K562 (cell line): ENCODE results near the gene ADGRG1. TPM values are rescaled to one million over a fixed set of nuclear protein-coding genes. Genes with fewer than 3 reads are reported as not detected.

ENCODE experiments used
- ADNP ChIP-seq: fragments of 200-800 bp; sonication (Bioruptor generic); IDR thresholded peaks from 2 replicates; pipeline ENCODE4 v1.6.1; 2016; ENCODE audit warnings: missing genetic modification characterization, missing compliant biosample characterization
- ARID1B ChIP-seq: fragments of 450-650 bp; IDR thresholded peaks from 2 replicates; pipeline ENCODE4 v1.6.1; 2016; ENCODE audit warnings: antibody characterized with exemption, mild to moderate bottlenecking, inconsistent platforms
- BCOR ChIP-seq: fragments of 450-650 bp; IDR thresholded peaks from 2 replicates; pipeline ENCODE4 v1.6.1; 2016
- CBFA2T2 ChIP-seq: fragments of 450-650 bp; conservative IDR thresholded peaks from 2 replicates; pipeline ENCODE4 v1.6.1; 2017; ENCODE audit warnings: mild to moderate bottlenecking
- CBFA2T3 ChIP-seq: fragments of 450-650 bp; IDR thresholded peaks from 2 replicates; pipeline ENCODE4 v1.6.1; 2017
- CCAR2 ChIP-seq: fragments of 200-400 bp; formaldehyde crosslinking; IDR thresholded peaks from 2 replicates; pipeline ENCODE4 v1.6.1; 2017; ENCODE audit warnings: mild to moderate bottlenecking, low read depth, low read length
- CHD4 ChIP-seq: fragments of 200-600 bp; sonication (generic); IDR thresholded peaks from 3 replicates; pipeline ENCODE4 v1.6.1; 2012; ENCODE audit warnings: low read depth, mild to moderate bottlenecking, mixed read lengths, low read length, inconsistent platforms; ENCODE audit not compliant: insufficient read depth, insufficient replicate concordance, poor library complexity, severe bottlenecking
- ETV1 ChIP-seq: fragments of 450-650 bp; conservative IDR thresholded peaks from 2 replicates; pipeline ENCODE4 v1.6.1; 2016; ENCODE audit warnings: missing genetic modification characterization, control low read depth, low read depth, missing compliant biosample characterization
- HDAC2 ChIP-seq: fragments of 450-650 bp; IDR thresholded peaks from 2 replicates; pipeline ENCODE4 v1.6.1; 2016; ENCODE audit warnings: mild to moderate bottlenecking
- HDAC3 ChIP-seq: fragments of 450-650 bp; IDR thresholded peaks from 2 replicates; pipeline ENCODE4 v1.6.1; 2018; ENCODE audit warnings: borderline replicate concordance, mild to moderate bottlenecking, moderate library complexity; ENCODE audit not compliant: partially characterized antibody
- MEIS2 ChIP-seq: fragments of 450-650 bp; IDR thresholded peaks from 2 replicates; pipeline ENCODE4 v1.6.1; 2014; ENCODE audit warnings: mild to moderate bottlenecking; ENCODE audit not compliant: partially characterized antibody
- MTA2 ChIP-seq: fragments of 450-650 bp; IDR thresholded peaks from 2 replicates; pipeline ENCODE4 v1.6.1; 2016; ENCODE audit warnings: low read depth
- PBX2 ChIP-seq, 2 experiments: IDR thresholded peaks in 1 of 2; conservative IDR thresholded peaks in 1 of 2; 2 replicates each; pipeline ENCODE4 v1.6.1; 2016; ENCODE audit warnings: low read depth in 2 of 2, mild to moderate bottlenecking in 1 of 2, missing compliant biosample characterization in 1 of 2, missing genetic modification characterization in 1 of 2, moderate library complexity in 1 of 2
- RBM25 ChIP-seq: fragments of 200-400 bp; formaldehyde crosslinking; IDR thresholded peaks from 2 replicates; pipeline ENCODE4 v1.6.1; 2018; ENCODE audit warnings: low read length, low read depth, moderate library complexity; ENCODE audit not compliant: severe bottlenecking
- SMARCA4 ChIP-seq: fragments of 450-650 bp; IDR thresholded peaks from 2 replicates; pipeline ENCODE4 v1.6.1; 2016
- SMARCA5 ChIP-seq: fragments of 450-650 bp; IDR thresholded peaks from 2 replicates; pipeline ENCODE4 v1.6.1; 2016
- SMARCE1 ChIP-seq: fragments of 450-650 bp; IDR thresholded peaks from 2 replicates; pipeline ENCODE4 v1.7.1; 2016; ENCODE audit warnings: mild to moderate bottlenecking
- TAL1 ChIP-seq: fragments of 450-650 bp; IDR thresholded peaks from 2 replicates; pipeline ENCODE4 v1.6.1; 2016; ENCODE audit warnings: mild to moderate bottlenecking
- TCF3 ChIP-seq: sonication (generic); formaldehyde crosslinking; IDR thresholded peaks from 2 replicates; pipeline ENCODE4 v1.4.0; 2020; ENCODE audit warnings: mild to moderate bottlenecking, missing genetic modification reagents
- TEAD4 ChIP-seq, 2 experiments: sonication (generic) in 1 of 2; formaldehyde crosslinking in 1 of 2; IDR thresholded peaks; 2 replicates each; pipeline versions ENCODE4 v1.6.1 to v1.8.0; 2012 to 2022; ENCODE audit warnings: borderline replicate concordance in 1 of 2, inconsistent platforms in 1 of 2, low read length in 1 of 2, mild to moderate bottlenecking in 1 of 2, missing genetic modification reagents in 1 of 2
- ZFP36 ChIP-seq: fragments of 150-350 bp; IDR thresholded peaks from 2 replicates; pipeline ENCODE4 v1.6.1; 2018; ENCODE audit warnings: low read length, low read depth; ENCODE audit not compliant: partially characterized antibody
- ZFX ChIP-seq: sonication (generic); formaldehyde crosslinking; IDR thresholded peaks from 2 replicates; pipeline ENCODE4 v1.8.0; 2022; ENCODE audit warnings: mild to moderate bottlenecking, missing genetic modification reagents, moderate library complexity
- ZNF224 ChIP-seq: sonication (generic); formaldehyde crosslinking; IDR thresholded peaks from 2 replicates; pipeline ENCODE4 v1.8.0; 2022; ENCODE audit warnings: mild to moderate bottlenecking, missing genetic modification reagents
- ZSCAN32 ChIP-seq: fragments of 450-650 bp; formaldehyde crosslinking; IDR thresholded peaks from 2 replicates; pipeline ENCODE4 v1.4.0; 2020; ENCODE audit warnings: mild to moderate bottlenecking, moderate library complexity
- polyA plus RNA-seq, 8 experiments: library from polyadenylated mRNA; depleted of rRNA in 4 of 8; stranded (reverse) in 5 of 8; unstranded in 3 of 8; fragments of >200 nt; fragmentation: Nextera tagmentation in 2 of 8; fragmentation: Illumina TruSeq in 1 of 8; extraction: Ambion mirVana in 2 of 8; extraction: Trizol in 1 of 8; gene quantifications; 2 replicates each; pipeline versions ENCODE4 v1.2.1 to v1.2.3, GENCODE V29; 2011 to 2014; ENCODE audit warnings: inconsistent platforms in 1 of 8, missing spikeins in 1 of 8
- total RNA-seq, 7 experiments: library from RNA; depleted of rRNA in 6 of 7; stranded (reverse); fragments of >200 nt in 6 of 7; fragmentation: Illumina TruSeq in 2 of 7; extraction: Trizol in 2 of 7; gene quantifications; 2 replicates each; pipeline versions ENCODE4 v1.2.1 to v1.2.3, GENCODE V29; 2011 to 2021; ENCODE audit warnings: low replicate concordance in 1 of 7
- TF ChIP-seq, protein P1 (sequence below): sonication (generic); formaldehyde crosslinking; IDR thresholded peaks from 2 replicates; pipeline ENCODE4 v1.8.0; 2023; ENCODE audit warnings: mild to moderate bottlenecking, missing genetic modification reagents

Gene ADGRG1
- total and polyA plus RNA-seq, 9 of the 15 experiments (the other 6 are each of a cell fraction or from before 2014, with no cell fraction given), result 0.04 to 0.31 (median 0.16) TPM; not detected in 6

DNA sequence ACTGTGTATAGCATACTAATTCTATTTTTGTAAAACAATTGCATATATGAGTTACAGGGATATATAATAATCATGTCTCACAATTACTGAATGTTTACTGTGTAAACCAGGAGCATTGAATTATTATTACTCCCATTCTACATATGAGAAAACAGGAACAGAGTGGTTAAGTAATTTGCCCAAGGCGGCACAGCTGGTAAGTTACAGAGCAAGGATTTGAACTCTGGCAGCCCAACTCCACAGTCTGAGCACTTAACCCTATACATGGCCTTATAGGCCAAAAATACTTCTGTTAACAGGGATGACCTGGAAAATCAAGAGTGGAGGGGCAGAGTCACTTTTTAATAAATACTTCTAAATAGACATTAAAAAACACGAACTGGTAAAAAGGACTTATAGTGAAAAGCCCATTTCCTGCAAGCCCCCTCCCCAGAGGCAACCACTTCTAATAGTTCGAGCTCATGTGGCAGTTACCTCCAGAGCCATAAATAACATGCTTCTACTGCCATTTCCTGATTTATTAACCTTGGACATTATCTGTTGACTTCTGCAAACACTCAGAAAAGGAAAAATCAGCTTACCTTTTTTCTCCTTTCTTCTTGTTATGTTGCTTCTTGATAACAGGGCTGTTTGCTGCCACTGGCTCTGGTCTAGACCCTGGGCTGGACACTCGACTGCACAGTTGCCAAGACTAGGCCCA is 22.1 kb upstream of the ADGRG1 start (continued):
- peak; percentile 97 for TF ChIP-seq MEIS2
- TF ChIP-seq CBFA2T2, result peak; percentile 8; the same call in 1 of the 2 replicates
- peak; percentile 57; the same call in 1 of the 2 replicates for TF ChIP-seq SMARCA5
- no peak for TF ChIP-seq ETV1 (tag)
- no peak for TF ChIP-seq CCAR2
- peak; percentile 49 for TF ChIP-seq TAL1
- peak; percentile 73 for TF ChIP-seq ARID1B
- peak; percentile 74 for TF ChIP-seq TCF3 (CRISPR knock-in tag)
- peak; percentile 91 for TF ChIP-seq CHD4
- peak; percentile 86 for TF ChIP-seq ADNP (tag)
- peak; percentile 87 for TF ChIP-seq ZFP36
- TF ChIP-seq CBFA2T3, result peak; percentile 62; the same call in 1 of the 2 replicates
- TF ChIP-seq BCOR, result peak; percentile 96
- TF ChIP-seq SMARCA4, result 0 out of 2 replicates have a peak, but pooled peaks have one; percentile 40
- TF ChIP-seq ZSCAN32 (CRISPR knock-in tag), result no peak
- TF ChIP-seq RBM25, result peak; percentile 96
- peak; percentile 70; the same call in 1 of the 2 replicates for TF ChIP-seq HDAC2
- TF ChIP-seq ZFX (CRISPR knock-in tag), result peak; percentile 34; the same call in 1 of the 2 replicates
- no peak for TF ChIP-seq SMARCE1
- TF ChIP-seq, protein P1, sequence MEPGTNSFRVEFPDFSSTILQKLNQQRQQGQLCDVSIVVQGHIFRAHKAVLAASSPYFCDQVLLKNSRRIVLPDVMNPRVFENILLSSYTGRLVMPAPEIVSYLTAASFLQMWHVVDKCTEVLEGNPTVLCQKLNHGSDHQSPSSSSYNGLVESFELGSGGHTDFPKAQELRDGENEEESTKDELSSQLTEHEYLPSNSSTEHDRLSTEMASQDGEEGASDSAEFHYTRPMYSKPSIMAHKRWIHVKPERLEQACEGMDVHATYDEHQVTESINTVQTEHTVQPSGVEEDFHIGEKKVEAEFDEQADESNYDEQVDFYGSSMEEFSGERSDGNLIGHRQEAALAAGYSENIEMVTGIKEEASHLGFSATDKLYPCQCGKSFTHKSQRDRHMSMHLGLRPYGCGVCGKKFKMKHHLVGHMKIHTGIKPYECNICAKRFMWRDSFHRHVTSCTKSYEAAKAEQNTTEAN, result no peak
- TF ChIP-seq PBX2 (CRISPR knock-in tag; IDR thresholded peaks at IDR 0.05; ENCODE audit: low read depth), result no peak
- TF ChIP-seq PBX2 (tag; conservative IDR thresholded peaks at IDR 0.05; ENCODE audit: low read depth), result peak; percentile 93
- peak; percentile 23; the same call in 1 of the 2 replicates for TF ChIP-seq MTA2
- TF ChIP-seq ZNF224 (CRISPR knock-in tag), result no peak
- TF ChIP-seq HDAC3, result peak; percentile 17
- 0 out of 2 replicates have a peak, but pooled peaks have one; percentile 36 for TF ChIP-seq TEAD4 (IDR thresholded peaks at IDR 0.05; ENCODE audit: low read length)
- TF ChIP-seq TEAD4 (CRISPR knock-in tag; IDR thresholded peaks at IDR 0.05; ENCODE audit: borderline replicate concordance), result no peak
- TF ChIP-seq, all 486 proteins: peak for 24
